Ectodermal cell (in vitro differentiated cells): ENCODE measurements around the gene KISS1R.
"Not testable (repeated sequence)": the region's sequence is repeated elsewhere in the genome, so short reads cannot be mapped to it uniquely, and the experiment has no call there.

ENCODE experiments used
- H3K27ac ChIP-seq: 2 replicates; pipeline ENCODE4 v1.7.0; 2013; ENCODE audit warnings: mild to moderate bottlenecking, low read depth, low read length; ENCODE audit not compliant: insufficient read depth, poor library complexity, severe bottlenecking
- H3K27me3 ChIP-seq: 2 replicates; pipeline ENCODE4 v1.7.0; 2013; ENCODE audit warnings: mild to moderate bottlenecking, low read length; ENCODE audit not compliant: insufficient read depth, control insufficient read depth, poor library complexity, severe bottlenecking
- H3K36me3 ChIP-seq: one replicate; pipeline ENCODE4 v1.7.0; 2013; ENCODE audit warnings: low read length; ENCODE audit not compliant: control insufficient read depth, insufficient read depth
- H3K4me1 ChIP-seq: one replicate; pipeline ENCODE4 v1.7.0; 2013; ENCODE audit warnings: low read length; ENCODE audit not compliant: control insufficient read depth, insufficient read depth
- H3K4me3 ChIP-seq: 2 replicates; pipeline ENCODE4 v1.7.0; 2013; ENCODE audit warnings: low read depth, low read length, control low read depth; ENCODE audit not compliant: insufficient read depth
- H3K9me3 ChIP-seq: 2 replicates; pipeline ENCODE4 v1.7.0; 2013; ENCODE audit warnings: mild to moderate bottlenecking, low read length, moderate library complexity; ENCODE audit not compliant: control insufficient read depth
- WGBS, 2 experiments: methylation state at CpG; one replicate each; pipeline ENCODE4 v1.1.7; 2013; ENCODE audit warnings: missing lambda C conversion rate in 2 of 2; 5-methylcytosine and 5-hydroxymethylcytosine counted together

KISS1R gene

DNA sequence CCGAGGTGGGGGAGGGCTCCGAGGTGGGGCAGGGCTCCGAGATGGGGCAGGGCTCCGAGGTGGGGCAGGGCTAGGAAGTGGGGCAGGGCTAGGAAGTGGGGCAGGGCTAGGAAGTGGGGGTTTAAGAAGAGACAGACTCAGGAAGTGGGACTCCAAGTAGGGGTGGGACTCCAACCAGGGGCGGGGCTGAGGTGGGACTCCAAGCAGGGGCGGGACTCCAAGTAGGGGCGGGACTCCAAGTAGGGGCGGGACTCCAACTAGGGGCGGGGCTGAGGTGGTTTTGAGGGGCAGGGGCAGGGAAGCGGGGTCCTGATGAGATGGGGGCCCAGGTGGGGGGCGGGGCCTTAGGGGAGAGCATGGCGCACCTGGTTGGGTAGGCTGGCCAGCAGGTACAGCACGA, 44.0 kb upstream of the KISS1R start:
- Histone ChIP-seq H3K9me3 (no peaks in the 10 kb centered on the region), H3K27me3 (no peaks in the 10 kb centered on the region), H3K4me3 (no peak overlapping the region), H3K4me1 (no peaks in the 10 kb centered on the region), H3K27ac (no peak overlapping the region), H3K36me3 (peaks cover 27% of the 10 kb centered on the region)
- WGBS, 2 experiments: 65 to 66% methylated on average over 13 of the region's 13 CpGs

DNA sequence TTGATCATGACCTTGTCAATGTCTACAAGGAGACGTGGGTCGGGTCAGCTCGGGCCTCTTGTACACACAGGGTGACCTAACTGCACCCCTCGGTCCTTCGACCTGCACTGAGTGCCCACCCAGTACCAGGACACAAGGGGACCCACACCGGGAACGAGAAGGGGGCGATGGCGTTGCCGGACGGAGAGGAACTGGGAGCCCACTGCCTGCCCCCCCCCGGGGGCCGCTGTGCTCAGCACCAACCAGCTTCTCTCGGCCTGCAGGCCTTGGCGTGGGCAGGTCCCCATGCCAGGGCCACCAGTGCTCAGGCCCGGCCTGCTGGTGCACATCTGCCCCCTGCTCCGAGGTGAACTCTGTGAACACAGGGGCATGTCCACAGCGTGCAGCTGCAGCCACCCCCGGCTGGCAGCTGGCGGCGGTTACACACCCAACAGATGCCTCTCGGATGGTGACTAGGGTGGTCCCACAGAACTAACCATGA, 43.5 kb upstream of the KISS1R start:
- Histone ChIP-seq H3K9me3 (no peaks in the 10 kb centered on the region), H3K36me3 (peaks cover 22% of the 10 kb centered on the region), H3K4me3 (no peak overlapping the region), H3K27ac (no peak overlapping the region), H3K4me1 (no peaks in the 10 kb centered on the region), H3K27me3 (no peaks in the 10 kb centered on the region)
- 92% methylated on average over 22 of the region's 22 CpGs for WGBS, 2 experiments

DNA sequence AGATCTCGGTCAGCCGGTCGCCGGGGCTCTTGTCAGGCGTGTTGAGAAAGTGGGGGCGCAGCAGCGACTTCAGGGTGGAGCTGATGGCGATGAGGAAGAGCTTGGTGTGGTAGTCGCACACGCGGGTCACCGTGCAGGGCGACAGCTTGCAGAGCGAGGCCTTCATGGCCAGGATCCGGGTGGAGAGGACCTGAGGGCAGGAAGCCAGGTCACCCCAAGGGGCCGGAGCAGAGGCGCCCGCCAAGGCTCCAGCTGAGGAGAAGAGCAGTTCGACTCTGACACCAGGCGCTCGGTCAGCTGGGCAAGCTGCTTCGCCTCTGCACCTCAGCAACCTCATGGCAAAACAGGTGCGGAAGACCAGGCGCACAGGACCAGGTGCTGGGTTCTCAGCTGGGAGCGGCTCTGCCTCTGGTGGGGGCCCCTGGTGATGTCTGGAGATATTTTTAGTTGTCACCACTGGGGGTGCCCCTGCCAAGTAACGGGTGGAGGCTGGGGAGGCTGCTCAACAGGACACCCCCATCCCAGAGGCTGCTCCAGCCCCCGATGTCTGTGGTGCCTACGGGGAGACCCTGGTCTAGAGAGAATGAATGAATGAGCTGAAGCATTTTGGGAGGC, 41.8 kb upstream of the KISS1R start:
- Histone ChIP-seq H3K9me3 (no peaks in the 10 kb centered on the region), H3K27me3 (no peaks in the 10 kb centered on the region), H3K27ac (no peak overlapping the region), H3K4me3 (no peak overlapping the region), H3K4me1 (no peaks in the 10 kb centered on the region), H3K36me3 (peaks cover 23% of the 10 kb centered on the region)
- 96 to 97% methylated on average over 28 of the region's 28 CpGs for WGBS, 2 experiments

DNA sequence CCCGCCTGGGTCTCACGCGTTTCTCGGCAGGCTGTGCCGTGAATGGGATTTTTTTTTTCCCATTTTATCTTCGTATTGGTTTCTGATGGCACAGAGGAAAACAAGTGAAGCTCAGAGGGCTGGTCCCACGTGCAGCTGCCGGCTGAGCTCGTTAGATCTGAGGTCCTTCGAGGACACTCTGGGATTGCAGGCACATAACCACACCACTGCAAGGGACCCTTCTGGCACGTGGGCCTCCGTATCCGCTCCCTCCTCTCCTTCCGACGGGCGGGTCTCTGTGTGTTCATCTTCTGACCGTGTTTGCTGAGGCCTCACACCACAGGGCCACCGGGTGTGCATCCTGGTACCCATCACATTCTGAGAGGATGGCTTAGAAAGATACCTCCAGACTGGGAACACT, 41.0 kb upstream of the KISS1R start:
- WGBS, 2 experiments: 92 to 93% methylated on average over 18 of the region's 18 CpGs
- peaks cover 28% of the 10 kb centered on the region for H3K36me3 ChIP-seq
- no peak overlapping the region for H3K27ac ChIP-seq

DNA sequence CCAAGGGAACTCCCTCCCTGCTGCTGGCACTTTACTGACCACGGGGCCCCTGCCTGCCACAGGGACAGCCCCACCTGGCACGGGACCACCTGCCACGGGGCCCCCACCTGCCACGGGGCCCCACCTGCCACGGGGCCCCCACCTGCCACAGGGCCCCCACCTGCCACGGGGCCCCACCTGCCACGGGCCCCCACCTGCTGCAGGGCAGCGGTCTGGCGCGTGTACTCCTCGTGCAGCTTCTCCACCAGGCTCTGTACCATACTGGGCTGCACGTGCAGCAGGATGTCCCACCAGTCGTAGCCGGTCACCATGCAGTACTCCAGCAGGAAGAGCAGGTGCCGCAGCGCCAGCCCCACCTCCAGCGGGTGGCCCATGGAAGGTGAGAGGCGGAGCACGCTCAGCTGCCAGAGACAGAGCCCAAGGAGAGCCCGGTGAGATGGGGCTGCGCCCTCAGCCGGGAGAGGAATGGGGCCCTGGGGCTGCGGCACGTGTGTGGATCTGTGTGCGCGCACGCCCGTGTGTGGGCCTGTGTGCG, 40.3 kb upstream of the KISS1R start:
- H3K4me1 ChIP-seq: no peaks in the 10 kb centered on the region
- H3K36me3 ChIP-seq: peaks cover 36% of the 10 kb centered on the region
- no peak overlapping the region for H3K4me3 ChIP-seq
- no peak overlapping the region for H3K27ac ChIP-seq
- no peaks in the 10 kb centered on the region for H3K9me3 ChIP-seq
- H3K27me3 ChIP-seq: no peaks in the 10 kb centered on the region
- 90 to 93% methylated on average over 29 of the region's 29 CpGs for WGBS, 2 experiments

More for the DNA sequence above, 41.0 kb upstream of the KISS1R start:
- Histone ChIP-seq H3K27me3 (no peaks in the 10 kb centered on the region), H3K4me1 (no peaks in the 10 kb centered on the region), H3K4me3 (no peak overlapping the region), H3K9me3 (no peaks in the 10 kb centered on the region)

DNA sequence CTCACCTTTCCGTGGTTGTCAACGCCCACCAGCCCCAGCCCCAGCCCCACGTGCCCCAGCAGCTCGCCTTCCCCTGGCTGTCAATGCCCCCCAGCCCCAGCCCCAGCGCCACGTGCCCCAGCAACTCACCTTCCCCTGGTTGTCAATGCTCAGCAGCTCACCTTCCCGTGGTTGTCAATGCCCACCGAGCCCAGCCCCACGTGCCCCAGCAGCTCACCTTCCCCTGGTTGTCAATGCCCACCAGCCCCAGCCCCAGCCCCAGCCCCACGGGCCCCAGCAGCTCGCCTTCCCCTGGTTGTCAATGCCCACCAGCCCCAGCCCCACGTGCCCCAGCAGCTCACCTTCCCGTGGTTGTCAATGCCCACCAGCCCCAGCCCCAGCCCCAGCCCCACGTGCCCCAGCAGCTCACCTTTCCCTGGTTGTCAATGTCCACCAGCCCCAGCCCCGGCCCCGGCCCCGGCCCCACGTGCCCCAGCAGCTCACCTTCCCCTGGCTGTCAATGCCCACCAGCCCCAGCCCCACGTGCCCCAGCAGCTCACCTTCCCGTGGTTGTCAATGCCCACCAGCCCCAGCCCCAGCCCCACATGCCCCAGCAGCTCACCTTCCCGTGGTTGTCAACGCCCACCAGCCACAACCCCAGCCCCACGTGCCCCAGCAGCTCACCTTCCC, 39.0 kb upstream of the KISS1R start:
- not testable (repeated sequence) for H3K4me3 ChIP-seq, H3K9me3 ChIP-seq, H3K27me3 ChIP-seq, H3K27ac ChIP-seq, H3K4me1 ChIP-seq
- 83 to 85% methylated on average over 22 to 23 of the region's 23 CpGs for WGBS, 2 experiments
- H3K36me3 ChIP-seq: peaks cover 45% of the 10 kb centered on the region

DNA sequence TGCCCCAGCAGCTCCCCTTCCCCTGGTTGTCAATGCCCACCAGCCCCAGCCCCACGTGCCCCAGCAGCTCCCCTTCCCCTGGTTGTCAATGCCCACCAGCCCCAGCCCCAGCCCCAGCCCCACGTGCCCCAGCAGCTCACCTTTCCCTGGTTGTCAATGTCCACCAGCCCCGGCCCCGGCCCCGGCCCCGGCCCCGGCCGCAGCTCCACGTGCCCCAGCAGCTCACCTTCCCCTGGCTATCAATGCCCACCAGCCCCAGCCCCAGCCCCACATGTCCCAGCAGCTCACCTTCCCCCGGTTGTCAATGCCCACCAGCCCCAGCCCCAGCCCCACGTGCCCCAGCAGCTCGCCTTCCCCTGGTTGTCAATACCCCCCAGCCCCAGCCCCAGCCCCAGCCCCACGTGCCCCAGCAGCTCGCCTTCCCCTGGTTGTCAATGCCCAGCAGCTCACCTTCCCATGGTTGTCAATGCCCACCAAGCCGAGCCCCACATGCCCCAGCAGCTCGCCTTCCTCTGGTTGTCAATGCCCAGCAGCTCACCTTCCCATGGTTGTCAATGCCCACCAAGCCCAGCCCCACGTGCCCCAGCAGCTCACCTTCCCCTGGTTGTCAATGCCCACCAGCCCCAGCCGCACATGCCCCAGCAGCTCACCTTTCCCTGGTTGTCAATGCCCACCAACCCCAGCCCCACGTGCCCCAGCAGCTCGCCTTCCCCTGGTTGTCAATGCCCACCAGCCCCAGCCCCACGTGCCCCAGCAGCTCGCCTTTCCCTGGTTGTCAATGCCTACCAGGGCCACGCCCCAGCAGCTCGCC, 38.2 kb upstream of the KISS1R start:
- peaks cover 52% of the 10 kb centered on the region for H3K36me3 ChIP-seq
- not testable (repeated sequence) for H3K4me1 ChIP-seq, H3K27ac ChIP-seq, H3K27me3 ChIP-seq, H3K4me3 ChIP-seq, H3K9me3 ChIP-seq
- 87 to 88% methylated on average over 24 of the region's 24 CpGs for WGBS, 2 experiments

DNA sequence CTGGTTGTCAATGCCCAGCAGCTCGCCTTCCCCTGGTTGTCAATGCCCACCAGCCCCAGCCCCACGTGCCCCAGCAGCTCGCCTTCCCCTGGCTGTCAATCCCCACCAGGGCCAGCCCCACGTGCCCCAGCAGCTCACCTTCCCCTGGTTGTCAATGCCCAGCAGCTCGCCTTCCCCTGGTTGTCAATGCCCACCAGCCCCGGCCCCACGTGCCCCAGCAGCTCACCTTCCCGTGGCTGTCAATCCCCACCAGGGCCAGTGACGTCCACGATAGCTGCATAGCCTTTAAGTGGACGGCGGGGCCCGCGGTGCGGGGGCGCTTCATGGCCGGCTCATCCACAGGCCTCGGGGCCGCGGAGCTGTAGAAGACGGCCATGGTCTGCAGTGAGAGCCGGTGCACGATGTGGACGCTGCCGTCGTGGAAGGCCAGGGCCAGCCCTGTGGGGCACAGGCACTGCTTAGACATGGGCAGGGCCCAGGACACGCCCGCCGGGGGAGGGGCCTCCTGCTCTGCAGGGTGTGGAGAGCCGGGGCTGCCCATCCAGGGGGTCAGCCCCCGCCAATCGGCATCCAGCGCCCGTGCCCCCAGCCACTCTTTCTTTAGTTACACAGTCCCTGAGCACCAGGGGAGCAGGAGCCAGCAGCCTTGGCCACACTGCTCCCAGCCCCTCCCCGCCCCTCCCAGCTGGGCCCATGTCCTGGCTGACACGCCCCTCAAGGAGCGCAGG, 37.3 kb upstream of the KISS1R start:
- H3K36me3 ChIP-seq: peaks cover 56% of the 10 kb centered on the region
- H3K9me3 ChIP-seq: no peaks in the 10 kb centered on the region
- H3K4me3 ChIP-seq: no peak overlapping the region
- H3K4me1 ChIP-seq: no peaks in the 10 kb centered on the region
- H3K27ac ChIP-seq: no peak overlapping the region
- 91% methylated on average over 37 of the region's 37 CpGs for WGBS, 2 experiments
- H3K27me3 ChIP-seq: no peaks in the 10 kb centered on the region

DNA sequence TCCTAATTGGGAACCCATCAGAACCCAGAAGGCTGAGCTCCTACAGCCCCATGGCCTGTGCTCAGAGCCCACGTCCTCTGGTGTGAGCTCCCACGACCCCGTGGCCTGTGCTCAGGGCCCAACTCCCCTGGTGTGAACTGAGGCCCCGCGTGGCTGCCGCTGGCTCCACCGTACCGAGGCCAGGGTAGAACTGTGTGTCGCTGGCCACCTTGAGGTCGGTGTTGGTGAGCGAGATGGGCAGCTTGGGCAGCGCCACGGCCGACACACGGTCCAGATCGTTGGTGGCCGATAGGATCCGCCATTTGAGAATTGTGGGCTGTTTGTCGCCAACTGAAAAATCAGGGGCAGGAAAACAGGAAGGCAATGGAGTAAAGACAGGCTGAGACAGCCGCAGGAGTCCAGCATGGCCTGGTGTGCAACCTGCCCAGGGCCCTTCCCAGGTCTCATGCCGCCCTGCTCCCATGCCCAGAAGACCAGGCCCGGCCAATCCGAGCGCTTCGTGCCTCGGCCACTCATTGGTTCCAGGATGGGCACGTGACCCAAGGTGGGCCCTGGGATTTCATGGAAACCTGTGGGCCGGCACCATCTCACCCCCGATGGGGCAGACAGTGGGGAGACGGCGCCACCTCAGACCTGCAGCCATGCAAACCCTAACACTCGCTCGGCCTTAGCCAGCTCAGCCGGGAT, 35.6 kb upstream of the KISS1R start:
- Histone ChIP-seq H3K4me3 (no peak overlapping the region), H3K4me1 (no peaks in the 10 kb centered on the region), H3K36me3 (peaks cover 56% of the 10 kb centered on the region), H3K27ac (no peak overlapping the region), H3K27me3 (no peaks in the 10 kb centered on the region), H3K9me3 (no peaks in the 10 kb centered on the region)
- WGBS, 2 experiments: 96% methylated on average over 34 of the region's 34 CpGs
